Esophagus muscularis mucosa (tissue), 4 donors: ENCODE measurements around the gene BLCAP. TPM values are rescaled to one million over a fixed set of nuclear protein-coding genes. Genes with fewer than 3 reads are reported as not detected.
A peak's percentile ranks its signal among the peaks of the same experiment; 100 is the strongest.

Experiments used
- DNase-seq: peaks from one replicate; pipeline ENCODE4 v3.0.0-alpha.2; 2017; ENCODE audit errors: extremely low spot score
- H3K27ac ChIP-seq, 4 donors: fragments of 200-600 bp; sonication (generic); replicated peaks in 1 of 4; 1 replicate in 3 of 4; 2 replicates in 1 of 4; pipeline ENCODE4 v1.5.1; 2016 to 2019; ENCODE audit warnings: mild to moderate bottlenecking in 1 of 4
- H3K27me3 ChIP-seq, 4 donors: fragments of 200-600 bp; sonication (generic); one replicate each; pipeline versions ENCODE4 v1.5.1 to v1.6.0; 2016 to 2019
- H3K36me3 ChIP-seq, 4 donors: fragments of 200-600 bp; sonication (generic); one replicate each; pipeline ENCODE4 v1.5.1; 2016 to 2019
- H3K4me1 ChIP-seq, 4 donors: fragments of 200-600 bp; sonication (generic); one replicate each; pipeline ENCODE4 v1.5.1; 2016 to 2019
- H3K4me3 ChIP-seq, 4 donors: fragments of 200-600 bp; sonication (generic); 1 replicate in 2 of 4; 2 replicates in 2 of 4; pipeline ENCODE4 v1.5.1; 2016 to 2019; ENCODE audit warnings: mild to moderate bottlenecking in 4 of 4, moderate library complexity in 1 of 4
- H3K9me3 ChIP-seq, 4 donors: fragments of 200-600 bp; sonication (generic); 1 replicate in 3 of 4; 2 replicates in 1 of 4; pipeline ENCODE4 v1.5.1; 2016 to 2019
- EP300 ChIP-seq: sonication (generic); formaldehyde crosslinking; IDR thresholded peaks from one replicate; pipeline ENCODE4 v1.6.1; 2017; ENCODE audit warnings: antibody characterized with exemption
- POLR2A ChIP-seq: fragments of 450-650 bp; IDR thresholded peaks from one replicate; pipeline ENCODE4 v1.6.1; 2017; ENCODE audit warnings: antibody characterized with exemption, moderate library complexity, mild to moderate bottlenecking, low read depth
- POLR2AphosphoS5 ChIP-seq, 2 donors: sonication (generic); formaldehyde crosslinking; IDR thresholded peaks; one replicate each; pipeline ENCODE4 v1.6.1; 2017; ENCODE audit warnings: antibody characterized with exemption in 2 of 2
- WGBS: methylation state at CpG from one replicate; pipeline ENCODE4 v1.1.5; 2018; 5-methylcytosine and 5-hydroxymethylcytosine counted together
- intact Hi-C: fragments of 100-400 bp; cut with DNase I; formaldehyde crosslinking; loops from one replicate; pipeline ENCODE4 v1.15.1; 2023
- total RNA-seq, 4 donors: library from RNA; depleted of rRNA; stranded (reverse); fragments of >200 nt; gene quantifications; one replicate each; pipeline versions ENCODE4 v1.1.0 to v1.2.1, GENCODE V29; 2016
- TF ChIP-seq, protein P1 (sequence below), 3 experiments: fragments of 200-600 bp in 2 of 3; fragments of 450-650 bp in 1 of 3; sonication (generic) in 2 of 3; IDR thresholded peaks; one replicate each; pipeline ENCODE4 v1.5.1; 2017 to 2019; ENCODE audit warnings: antibody characterized with exemption in 3 of 3, mild to moderate bottlenecking in 2 of 3, moderate library complexity in 1 of 3

Gene BLCAP
- total RNA-seq, 4 donors from 2014 or later = 41.9 to 59.6 (median 50.9) TPM

DNA sequence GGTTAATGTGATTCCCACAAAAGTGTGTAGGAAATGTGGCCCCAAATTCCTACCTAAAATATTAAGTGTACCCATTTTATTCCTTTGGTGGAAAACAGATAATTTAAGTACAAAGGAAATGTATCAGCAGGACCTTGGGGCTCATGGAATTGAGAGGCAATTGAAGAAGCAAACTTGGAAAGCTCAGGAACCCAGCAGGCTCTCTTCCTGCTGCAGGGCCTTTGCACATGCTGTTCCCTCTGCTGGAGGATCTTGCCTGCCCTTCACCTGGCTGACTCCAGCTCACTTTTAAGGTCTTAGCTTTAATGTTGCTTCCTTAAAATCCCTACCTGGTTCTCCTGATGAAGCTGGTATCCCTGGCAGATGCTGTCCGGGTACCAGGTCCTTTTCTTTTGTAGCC is 9.8 kb upstream of the BLCAP start:
- no peak overlapping the region for H3K4me3 ChIP-seq
- peaks cover 0 to 11% (median 8%) of the 10 kb centered on the region in 4 donors for H3K4me1 ChIP-seq
- no peaks in the 10 kb centered on the region for H3K9me3 ChIP-seq
- intact Hi-C loops = no loop called here
- no peak overlapping the region for H3K27ac ChIP-seq
- no peak for DNase-seq
- no peaks in the 10 kb centered on the region for H3K27me3 ChIP-seq
- TF ChIP-seq EP300 (no peak), POLR2A (no peak), POLR2AphosphoS5 (IDR thresholded peaks at IDR 0.05) (no peak)
- TF ChIP-seq, protein P1, sequence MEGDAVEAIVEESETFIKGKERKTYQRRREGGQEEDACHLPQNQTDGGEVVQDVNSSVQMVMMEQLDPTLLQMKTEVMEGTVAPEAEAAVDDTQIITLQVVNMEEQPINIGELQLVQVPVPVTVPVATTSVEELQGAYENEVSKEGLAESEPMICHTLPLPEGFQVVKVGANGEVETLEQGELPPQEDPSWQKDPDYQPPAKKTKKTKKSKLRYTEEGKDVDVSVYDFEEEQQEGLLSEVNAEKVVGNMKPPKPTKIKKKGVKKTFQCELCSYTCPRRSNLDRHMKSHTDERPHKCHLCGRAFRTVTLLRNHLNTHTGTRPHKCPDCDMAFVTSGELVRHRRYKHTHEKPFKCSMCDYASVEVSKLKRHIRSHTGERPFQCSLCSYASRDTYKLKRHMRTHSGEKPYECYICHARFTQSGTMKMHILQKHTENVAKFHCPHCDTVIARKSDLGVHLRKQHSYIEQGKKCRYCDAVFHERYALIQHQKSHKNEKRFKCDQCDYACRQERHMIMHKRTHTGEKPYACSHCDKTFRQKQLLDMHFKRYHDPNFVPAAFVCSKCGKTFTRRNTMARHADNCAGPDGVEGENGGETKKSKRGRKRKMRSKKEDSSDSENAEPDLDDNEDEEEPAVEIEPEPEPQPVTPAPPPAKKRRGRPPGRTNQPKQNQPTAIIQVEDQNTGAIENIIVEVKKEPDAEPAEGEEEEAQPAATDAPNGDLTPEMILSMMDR (IDR thresholded peaks at IDR 0.05) = no peak
- no peaks in the 10 kb centered on the region for H3K36me3 ChIP-seq
- 81% methylated on average over 1 of the region's 1 CpG for WGBS

DNA sequence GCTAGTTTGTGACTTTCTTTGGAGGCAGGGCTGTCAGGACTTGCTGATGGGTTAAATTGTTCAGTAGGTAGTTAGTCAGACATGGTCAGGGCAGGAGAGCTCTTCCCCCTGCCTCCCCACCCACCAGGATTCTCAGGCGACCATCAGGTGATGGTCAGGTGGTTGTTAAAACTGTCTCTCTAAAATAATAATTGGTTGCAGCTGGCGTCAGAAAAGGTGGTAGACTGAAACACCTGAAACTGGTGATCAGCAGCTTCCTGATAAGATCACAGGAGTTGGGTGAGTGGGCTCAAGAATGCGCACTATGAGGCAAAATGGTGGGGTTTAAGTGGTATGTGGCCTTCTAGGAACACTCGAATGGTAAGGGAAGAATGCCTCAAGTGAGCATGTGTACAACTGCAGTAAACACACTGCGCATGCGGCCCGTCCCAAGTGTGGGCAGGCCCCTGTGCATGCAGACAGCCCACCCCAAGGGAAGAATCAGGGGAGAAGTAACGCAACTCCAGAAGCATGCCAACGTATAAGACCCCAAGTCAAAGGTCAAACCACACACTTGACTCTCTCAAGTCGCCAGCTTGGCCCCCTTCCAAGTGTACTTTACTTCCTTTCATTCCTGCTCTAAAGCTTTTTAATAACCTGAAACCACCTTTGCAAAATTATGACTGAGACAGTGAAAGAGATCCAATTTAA is 7.9 kb upstream of the BLCAP start:
- intact Hi-C loops = loop anchor here (2.0 kb wide), 1 partner anchor 267 kb away; no protein-coding TSS in a partner anchor
- TF ChIP-seq, protein P1 (IDR thresholded peaks at IDR 0.05) = no peak
- no peak for TF ChIP-seq EP300
- Histone ChIP-seq H3K27ac (no peak overlapping the region), H3K27me3 (no peaks in the 10 kb centered on the region), H3K36me3 (no peaks in the 10 kb centered on the region), H3K4me1 (peaks cover 0 to 11% (median 8%) of the 10 kb centered on the region in 4 donors), H3K4me3 (no peak overlapping the region), H3K9me3 (no peaks in the 10 kb centered on the region)
- no peak for DNase-seq
- WGBS = 68% methylated on average over 10 of the region's 10 CpGs

DNA sequence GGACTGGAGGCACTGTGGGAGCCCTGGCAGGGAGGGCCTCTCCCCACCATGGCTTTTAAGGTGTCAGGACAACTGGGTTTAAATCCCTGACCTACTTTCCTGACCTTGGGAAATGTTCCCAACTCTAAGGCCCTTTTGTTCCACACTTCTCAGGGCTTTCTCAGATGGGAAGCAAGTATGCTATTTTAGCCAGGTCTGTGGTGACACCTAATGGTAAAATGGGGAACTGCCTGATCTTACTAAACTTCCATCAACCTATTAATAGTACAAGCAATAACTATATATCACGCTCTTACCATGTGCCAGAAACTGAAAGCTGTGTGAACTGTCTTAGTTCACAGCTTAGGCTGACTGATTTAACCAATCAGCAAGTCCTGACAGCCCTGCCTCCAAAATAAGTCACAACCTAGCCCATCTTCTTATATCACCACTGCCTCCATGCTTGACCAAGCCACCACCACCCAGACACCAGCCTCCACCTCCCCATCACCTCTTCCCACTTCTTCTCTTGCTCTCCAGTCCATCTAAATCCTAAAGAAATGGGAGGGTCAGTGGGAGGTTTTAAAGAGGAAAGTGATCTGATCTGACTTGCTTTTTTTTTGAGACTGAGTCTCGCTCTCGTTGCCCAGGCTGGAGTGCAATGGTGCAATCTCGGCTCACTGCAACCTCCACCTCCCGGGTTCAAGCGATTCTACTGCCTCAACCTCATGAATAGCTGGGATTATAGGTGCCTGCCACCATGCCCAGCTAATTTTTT is 6.9 kb upstream of the BLCAP start:
- Histone ChIP-seq H3K27ac (peak overlapping the region in 2 of 4 donors; percentile 29 to 42), H3K4me1 (peaks cover 0 to 11% (median 8%) of the 10 kb centered on the region in 4 donors), H3K9me3 (no peaks in the 10 kb centered on the region), H3K36me3 (no peaks in the 10 kb centered on the region), H3K27me3 (no peaks in the 10 kb centered on the region), H3K4me3 (no peak overlapping the region)
- 75% methylated on average over 6 of the region's 6 CpGs for WGBS
- no peak for DNase-seq
- TF ChIP-seq, protein P1 (IDR thresholded peaks at IDR 0.05) = peak; percentile 88 to 92 (median 92)
- no peak for TF ChIP-seq POLR2A
- peak in 1 of 2 donors; percentile 4 for TF ChIP-seq POLR2AphosphoS5 (IDR thresholded peaks at IDR 0.05)
- intact Hi-C loops = loop anchor here (2.0 to 5.0 kb wide), 3 partner anchors 127 to 337 kb away; no protein-coding TSS in a partner anchor

DNA sequence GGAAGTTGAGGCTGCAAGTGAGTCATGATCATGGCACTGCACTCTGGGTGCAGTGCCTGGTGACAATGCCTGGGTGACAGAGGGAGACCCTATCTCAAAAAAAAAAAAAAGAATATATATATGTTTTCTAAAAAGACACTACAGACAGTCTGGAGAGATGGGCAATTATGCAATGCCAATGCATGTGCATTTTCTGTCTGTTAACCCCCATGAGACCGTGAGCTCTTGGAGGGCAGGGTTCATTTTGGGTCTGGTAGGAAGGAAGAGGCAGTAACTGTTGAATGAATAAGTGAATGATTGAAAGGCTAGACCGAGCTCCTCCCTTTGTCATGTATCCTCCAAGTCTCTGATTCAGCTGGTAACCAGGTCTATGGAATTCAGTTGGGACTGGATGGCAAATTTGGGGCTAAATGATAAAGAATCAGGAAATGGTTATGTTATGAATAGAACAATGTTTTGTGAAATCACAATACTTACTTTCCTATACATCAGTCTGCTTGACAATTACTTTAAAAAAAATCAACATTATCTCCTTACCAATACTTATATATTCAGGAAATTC is 5.6 kb upstream of the BLCAP start:
- no peak for DNase-seq
- Histone ChIP-seq H3K4me1 (peaks cover 7 to 20% (median 15%) of the 10 kb centered on the region in 4 donors), H3K9me3 (no peaks in the 10 kb centered on the region), H3K4me3 (no peak overlapping the region), H3K27me3 (no peaks in the 10 kb centered on the region), H3K36me3 (no peaks in the 10 kb centered on the region), H3K27ac (no peak overlapping the region)
- intact Hi-C loops = loop anchor here (5.0 kb wide), 2 partner anchors 126 to 336 kb away; no protein-coding TSS in a partner anchor
- TF ChIP-seq EP300 (no peak), POLR2AphosphoS5 (IDR thresholded peaks at IDR 0.05) (no peak), POLR2A (no peak)
- TF ChIP-seq, protein P1 (IDR thresholded peaks at IDR 0.05) = no peak
- WGBS = 86% methylated on average over 2 of the region's 2 CpGs
